Measurements from ENCODE around the gene FNDC11. TPM values are rescaled to one million over a fixed set of nuclear protein-coding genes. Genes with fewer than 3 reads are reported as not detected.

Gene FNDC11
- total RNA-seq, 1 experiment from 2014 or later = 2.5 TPM

DNA sequence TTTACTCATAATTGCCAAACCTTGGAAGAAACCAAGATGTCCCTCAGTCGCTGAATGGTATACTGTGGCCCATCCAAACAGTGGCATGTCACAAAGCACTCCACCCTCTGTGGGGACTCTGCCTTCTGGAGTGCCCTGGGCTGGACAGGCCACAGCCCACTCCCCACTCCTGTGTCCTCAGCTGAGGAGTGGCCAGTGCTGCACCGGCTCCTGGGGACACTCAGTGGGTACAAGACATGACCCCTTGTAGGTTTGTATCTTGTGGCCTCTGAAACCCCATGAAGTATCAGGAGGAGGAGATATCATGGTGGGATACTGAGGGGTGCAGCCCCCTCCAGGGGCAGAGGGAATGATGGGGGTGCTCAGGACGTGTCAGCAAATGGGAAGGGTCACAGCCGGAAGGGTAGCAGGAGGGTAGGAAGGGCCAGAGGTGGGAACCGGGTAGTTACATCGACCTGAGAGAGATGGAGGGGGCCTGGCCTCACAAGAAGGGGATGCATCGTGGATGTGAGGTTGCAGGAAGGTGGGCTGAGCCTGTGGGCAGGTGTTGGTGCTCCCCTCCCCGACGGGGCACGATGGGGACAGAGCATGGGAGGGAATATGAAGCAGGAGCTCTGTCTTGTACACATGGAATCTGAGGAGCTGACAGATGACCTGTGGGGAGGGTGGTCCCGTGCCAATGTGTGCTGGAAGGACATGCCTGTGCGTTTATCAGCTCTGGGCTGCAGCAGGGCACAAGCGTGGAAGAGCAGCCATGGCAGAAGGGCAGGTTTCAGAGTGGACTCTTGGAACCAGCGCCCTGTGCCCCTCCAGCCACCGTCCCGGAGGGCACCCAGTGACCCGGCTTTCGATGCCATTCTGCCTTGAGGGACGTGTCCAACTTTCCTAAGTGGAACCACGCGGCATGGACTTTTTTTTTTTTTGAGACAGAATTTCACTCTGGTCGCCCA, 31.9 kb downstream of the FNDC11 start:
- H3K27me3 Mint-ChIP-seq (ENCODE audit: low read depth) = peaks cover 2% of the 10 kb centered on the region; the same call in 1 of the 2 replicates
- Histone ChIP-seq H3K79me2 (ENCODE audit: insufficient read depth, low read length) (no peaks in the 10 kb centered on the region), H4K91ac (ENCODE audit: insufficient read length, low read depth, low read length) (no peak overlapping the region), H2BK20ac (ENCODE audit: low read depth, low read length, poor library complexity, severe bottlenecking) (no peak overlapping the region), H2AK5ac (ENCODE audit: insufficient read length, low read length) (no peak overlapping the region), H3K9me3 (ENCODE audit: control insufficient read depth, low read depth, low read length) (no peaks in the 10 kb centered on the region), H3K27me3 (ENCODE audit: insufficient read depth, low read length) (no peaks in the 10 kb centered on the region), H3K4me1 (ENCODE audit: insufficient read depth, low read length) (no peaks in the 10 kb centered on the region), H3K9ac (ENCODE audit: extremely low read depth, insufficient read length, low read length) (no peak overlapping the region), H3K56ac (ENCODE audit: insufficient read length, low read depth, low read length) (no peak overlapping the region), H2BK15ac (ENCODE audit: low read depth, low read length) (no peak overlapping the region), H2BK12ac (ENCODE audit: insufficient read length, low read depth, low read length) (no peak overlapping the region), H4K8ac (replicated peaks; ENCODE audit: insufficient read length, low read depth, low read length) (no peak overlapping the region), H4K20me1 (ENCODE audit: control insufficient read depth, insufficient read depth, insufficient read length) (no peaks in the 10 kb centered on the region), H3T11ph (ENCODE audit: low read length) (no peak overlapping the region), H3K14ac (ENCODE audit: insufficient read depth, low read length) (no peak overlapping the region; the same call in 1 of the 2 replicates), H3K23ac (ENCODE audit: insufficient read length, low read depth, low read length) (no peak overlapping the region), H3K18ac (ENCODE audit: insufficient read length, low read depth, low read length) (no peak overlapping the region), H2BK120ac (ENCODE audit: low read depth, low read length, poor library complexity, severe bottlenecking) (no peak overlapping the region), H3K27ac (ENCODE audit: insufficient read length, low read depth, low read length) (no peak overlapping the region), H2BK5ac (ENCODE audit: insufficient read length, low read length) (no peak overlapping the region), H4K5ac (ENCODE audit: insufficient read length, low read depth, low read length) (no peak overlapping the region), H2AFZ (ENCODE audit: low read length) (no peak overlapping the region), H3K4ac (ENCODE audit: low read depth, low read length) (no peak overlapping the region), H3K4me2 (ENCODE audit: insufficient read depth, insufficient read length, low read length) (no peak overlapping the region), H3K23me2 (ENCODE audit: insufficient read length, low read depth, low read length, poor library complexity, severe bottlenecking) (no peaks in the 10 kb centered on the region), H3K79me1 (ENCODE audit: insufficient read depth, low read depth, low read length, poor library complexity, severe bottlenecking) (no peaks in the 10 kb centered on the region)
- TF ChIP-seq, protein P1, sequence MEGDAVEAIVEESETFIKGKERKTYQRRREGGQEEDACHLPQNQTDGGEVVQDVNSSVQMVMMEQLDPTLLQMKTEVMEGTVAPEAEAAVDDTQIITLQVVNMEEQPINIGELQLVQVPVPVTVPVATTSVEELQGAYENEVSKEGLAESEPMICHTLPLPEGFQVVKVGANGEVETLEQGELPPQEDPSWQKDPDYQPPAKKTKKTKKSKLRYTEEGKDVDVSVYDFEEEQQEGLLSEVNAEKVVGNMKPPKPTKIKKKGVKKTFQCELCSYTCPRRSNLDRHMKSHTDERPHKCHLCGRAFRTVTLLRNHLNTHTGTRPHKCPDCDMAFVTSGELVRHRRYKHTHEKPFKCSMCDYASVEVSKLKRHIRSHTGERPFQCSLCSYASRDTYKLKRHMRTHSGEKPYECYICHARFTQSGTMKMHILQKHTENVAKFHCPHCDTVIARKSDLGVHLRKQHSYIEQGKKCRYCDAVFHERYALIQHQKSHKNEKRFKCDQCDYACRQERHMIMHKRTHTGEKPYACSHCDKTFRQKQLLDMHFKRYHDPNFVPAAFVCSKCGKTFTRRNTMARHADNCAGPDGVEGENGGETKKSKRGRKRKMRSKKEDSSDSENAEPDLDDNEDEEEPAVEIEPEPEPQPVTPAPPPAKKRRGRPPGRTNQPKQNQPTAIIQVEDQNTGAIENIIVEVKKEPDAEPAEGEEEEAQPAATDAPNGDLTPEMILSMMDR (conservative IDR thresholded peaks at IDR 0.05) = no peak
- no peak for DNase-seq
- H3K27ac Mint-ChIP-seq = peak overlapping the region in 1 of 3 experiments; percentile 23; a peak in 1 of 7 replicates
- H3K36me3 Mint-ChIP-seq (ENCODE audit: insufficient read depth in 1 of 3, low read depth in 3 of 3) = peaks cover 0 to 14% (median 8%) of the 10 kb centered on the region in 3 experiments; a peak in 6 of 7 replicates
- H3K9me3 Mint-ChIP-seq = no peaks in the 10 kb centered on the region
- no CpG with 5 or more reads among the region's 22 CpGs for WGBS (ENCODE audit: extremely low coverage, insufficient read length, low lambda C conversion rate)
- H3K4me3 Mint-ChIP-seq = no peak overlapping the region
- H3K4me1 Mint-ChIP-seq = peaks cover 11 to 15% of the 10 kb centered on the region in 2 experiments
